Measurements from ENCODE around the gene STARD5.

The STARD5 gene

GRCh38 chr15:81263477-81263876 is 60.5 kb downstream of the STARD5 start:
- TF ChIP-seq CTCF (conservative IDR thresholded peaks at IDR 0.05; ENCODE audit: low read depth, low read length) = no peak
- no peak overlapping the region for H3K4me3 ChIP-seq (ENCODE audit: low read length)
- DNase-seq (ENCODE audit: low read depth) = no peak

GRCh38 chr15:81261172-81261811 is 62.6 kb downstream of the STARD5 start:
- H3K4me3 ChIP-seq (ENCODE audit: low read length) = no peak overlapping the region
- DNase-seq (ENCODE audit: low read depth) = no peak
- no peak for TF ChIP-seq CTCF (conservative IDR thresholded peaks at IDR 0.05; ENCODE audit: low read depth, low read length)

GRCh38 chr15:81259760-81260298 is 64.1 kb downstream of the STARD5 start:
- no peak for TF ChIP-seq CTCF (conservative IDR thresholded peaks at IDR 0.05; ENCODE audit: low read depth, low read length)
- DNase-seq (ENCODE audit: low read depth) = no peak
- H3K4me3 ChIP-seq (ENCODE audit: low read length) = no peak overlapping the region

Measured in retinal pigment epithelial cell (primary cell).